ENCODE data around the gene ETHE1. TPM values are rescaled to one million over a fixed set of nuclear protein-coding genes. Genes with fewer than 3 reads are reported as not detected.
A peak's percentile ranks its signal among the peaks of the same experiment; 100 is the strongest.

Gene ETHE1
- total and polyA plus RNA-seq, 2 donors (not counting 1 experiment from before 2014, with no cell fraction given) = 16.0 to 39.4 TPM

DNA sequence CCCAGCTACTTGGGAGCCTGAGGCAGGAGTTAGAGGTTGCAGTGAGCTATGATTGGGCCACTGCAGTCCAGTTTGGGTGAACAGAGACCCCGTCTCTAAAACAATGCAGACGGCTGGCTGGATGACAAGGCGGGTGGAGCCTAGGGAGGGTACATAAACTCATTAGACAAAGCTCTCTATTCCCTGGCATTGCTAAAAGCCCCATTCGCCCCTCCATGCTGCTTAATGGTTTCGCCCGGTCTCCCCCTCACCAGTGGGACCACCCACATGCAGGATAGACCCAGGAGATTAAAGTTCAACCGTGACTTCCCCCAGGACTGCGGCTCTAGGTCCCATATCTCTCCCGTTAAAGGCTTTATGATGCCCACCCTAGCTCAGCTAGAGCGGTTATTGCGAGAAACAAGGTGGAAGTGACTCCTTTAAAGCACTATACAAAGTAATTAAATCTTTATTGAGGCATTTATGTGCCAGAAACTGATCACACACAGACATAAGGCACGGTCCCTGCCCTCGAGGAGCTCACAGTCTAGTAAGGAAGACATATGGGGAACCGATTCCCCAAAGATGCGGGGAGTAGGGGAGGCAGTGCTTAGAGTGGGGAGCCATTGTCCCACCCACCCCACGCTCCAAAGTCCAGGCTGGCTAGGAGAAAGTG, 66.5 kb downstream of the ETHE1 start:
- Histone ChIP-seq H3K79me2 (ENCODE audit: control insufficient read depth, insufficient read depth, low read length) (no peaks in the 10 kb centered on the region), H3K4me3 (ENCODE audit: control extremely low read depth in 1 of 5, extremely low read depth in 1 of 5, insufficient read depth in 1 of 5, low read depth in 2 of 5, low read length in 4 of 5) (no peak overlapping the region), H2AFZ (ENCODE audit: insufficient read depth, low read depth, low read length, poor library complexity, severe bottlenecking) (no peak overlapping the region), H3K9me3 (ENCODE audit: control extremely low read depth in 1 of 3, control insufficient read depth in 2 of 3, insufficient read depth in 1 of 3, low read length in 2 of 3) (peaks cover 0 to 20% (median 0%) of the 10 kb centered on the region in 3 donors), H3K27ac (ENCODE audit: low read length in 2 of 2) (no peak overlapping the region), H3K36me3 (replicated peaks in 1 of 2; ENCODE audit: control extremely low read depth in 1 of 2, control insufficient read depth in 1 of 2, extremely low read depth in 1 of 2, insufficient read depth in 2 of 2, low read length in 1 of 2) (no peaks in the 10 kb centered on the region), H3K9ac (ENCODE audit: low read length) (no peak overlapping the region), H4K20me1 (ENCODE audit: control insufficient read depth, insufficient read depth, low read length, poor library complexity, severe bottlenecking) (no peaks in the 10 kb centered on the region), H3K4me2 (replicated peaks; ENCODE audit: low read depth, low read length, poor library complexity, severe bottlenecking) (no peak overlapping the region), H3K4me1 (ENCODE audit: control insufficient read depth in 2 of 2, insufficient read depth in 2 of 2, low read length in 2 of 2) (peaks cover 8 to 19% of the 10 kb centered on the region in 2 donors), H3K27me3 (replicated peaks in 1 of 4; ENCODE audit: control extremely low read depth in 1 of 4, control insufficient read depth in 3 of 4, insufficient read depth in 4 of 4, low read length in 3 of 4) (peaks cover 0 to 4% (median 1%) of the 10 kb centered on the region in 4 experiments)
- Mint-ChIP-seq H3K4me3 (peak overlapping the region; percentile 32), H3K27ac (no peak overlapping the region), H3K9me3 (ENCODE audit: insufficient read depth) (no peaks in the 10 kb centered on the region), H3K4me1 (peaks cover 15% of the 10 kb centered on the region), H3K27me3 (peaks cover 4% of the 10 kb centered on the region)
- ATAC-seq (ENCODE audit: low read depth) (no peak), DNase-seq (no peak)
- TF ChIP-seq EZH2 (IDR thresholded peaks at IDR 0.05; ENCODE audit: borderline replicate concordance, insufficient read depth, low read depth, low read length, poor library complexity, severe bottlenecking) = no peak
- TF ChIP-seq CTCF (IDR thresholded peaks at IDR 0.05) = no peak
- ChIA-PET POLR2A (no interaction called here), CTCF (interaction anchor here (1.3 to 7.0 kb wide), 3 partner anchors 11 to 285 kb away, joined by 3 to 40 read pairs (median 3); no protein-coding TSS in a partner anchor)
- intact Hi-C loops (cut with micrococcal nuclease) = loop anchor here (5.0 kb wide), 1 partner anchor 57 kb away; no protein-coding TSS in a partner anchor
- WGBS (ENCODE audit: insufficient coverage) = 98% methylated on average over 7 of the region's 16 CpGs

- H3K27ac Mint-ChIP-seq = no peak overlapping the region
- H3K9me3 Mint-ChIP-seq (ENCODE audit: insufficient read depth) = no peaks in the 10 kb centered on the region
- H3K9me3 ChIP-seq (ENCODE audit: control extremely low read depth in 1 of 3, control insufficient read depth in 2 of 3, insufficient read depth in 1 of 3, low read length in 2 of 3) = peaks cover 0 to 2% (median 0%) of the 10 kb centered on the region in 3 donors
- 90% methylated on average over 3 of the region's 4 CpGs for WGBS (ENCODE audit: insufficient coverage)
- H3K4me2 ChIP-seq (replicated peaks; ENCODE audit: low read depth, low read length, poor library complexity, severe bottlenecking) = no peak overlapping the region
- H3K27me3 ChIP-seq (replicated peaks in 1 of 4; ENCODE audit: control extremely low read depth in 1 of 4, control insufficient read depth in 3 of 4, insufficient read depth in 4 of 4, low read length in 3 of 4) = no peaks in the 10 kb centered on the region
- no peaks in the 10 kb centered on the region for H4K20me1 ChIP-seq (ENCODE audit: control insufficient read depth, insufficient read depth, low read length, poor library complexity, severe bottlenecking)
- H3K4me3 Mint-ChIP-seq = no peak overlapping the region
- peaks cover 0 to 8% of the 10 kb centered on the region in 2 donors for H3K4me1 ChIP-seq (ENCODE audit: control insufficient read depth in 2 of 2, insufficient read depth in 2 of 2, low read length in 2 of 2)
- ChIA-PET CTCF (interaction anchor here (7.0 to 18.4 kb wide), 2 partner anchors 10 to 65 kb away, joined by 40 to 644 read pairs; partner anchors contain the start of gene ETHE1), POLR2A (interaction anchor here (0.6 kb wide), 1 partner anchor 31 kb away, joined by 4 read pairs; no protein-coding TSS in a partner anchor)
- no peak overlapping the region for H2AFZ ChIP-seq (ENCODE audit: insufficient read depth, low read depth, low read length, poor library complexity, severe bottlenecking)
- H3K36me3 ChIP-seq (replicated peaks in 1 of 2; ENCODE audit: control extremely low read depth in 1 of 2, control insufficient read depth in 1 of 2, extremely low read depth in 1 of 2, insufficient read depth in 2 of 2, low read length in 1 of 2) = no peaks in the 10 kb centered on the region
- no peak for TF ChIP-seq EZH2 (IDR thresholded peaks at IDR 0.05; ENCODE audit: borderline replicate concordance, insufficient read depth, low read depth, low read length, poor library complexity, severe bottlenecking)
- no peak for TF ChIP-seq CTCF (IDR thresholded peaks at IDR 0.05)
- no peak overlapping the region for H3K27ac ChIP-seq (ENCODE audit: low read length in 2 of 2)
- H3K79me2 ChIP-seq (ENCODE audit: control insufficient read depth, insufficient read depth, low read length) = no peaks in the 10 kb centered on the region
- H3K4me3 ChIP-seq (ENCODE audit: control extremely low read depth in 1 of 5, extremely low read depth in 1 of 5, insufficient read depth in 1 of 5, low read depth in 2 of 5, low read length in 4 of 5) = no peak overlapping the region
- DNase-seq = no peak
- H3K9ac ChIP-seq (ENCODE audit: low read length) = no peak overlapping the region
- intact Hi-C loops (cut with micrococcal nuclease) = no loop called here
- ATAC-seq (ENCODE audit: low read depth) = no peak
- peaks cover 4% of the 10 kb centered on the region for H3K27me3 Mint-ChIP-seq
- H3K4me1 Mint-ChIP-seq = peaks cover 3% of the 10 kb centered on the region
Measured at GRCh38 chr19:43457809-43458208, 69.2 kb downstream of the ETHE1 start.

All from B cell (primary cell).